Upper lobe of left lung (tissue), 4 donors: ENCODE measurements around the gene ROBO1.
"Not testable (repeated sequence)": the region's sequence is repeated elsewhere in the genome, so short reads cannot be mapped to it uniquely, and the experiment has no call there.

ENCODE experiments used
- EP300 ChIP-seq, 4 donors: sonication (generic); formaldehyde crosslinking; IDR thresholded peaks; one replicate each; pipeline ENCODE4 v1.5.1; 2017; ENCODE audit warnings: antibody characterized with exemption in 4 of 4, control low read depth in 2 of 4
- POLR2A ChIP-seq, 4 donors: fragments of 450-650 bp; IDR thresholded peaks; one replicate each; pipeline ENCODE4 v1.5.1; 2016 to 2017; ENCODE audit warnings: antibody characterized with exemption in 4 of 4, mild to moderate bottlenecking in 2 of 4
- POLR2AphosphoS5 ChIP-seq, 2 donors: sonication (generic); formaldehyde crosslinking; IDR thresholded peaks; one replicate each; pipeline ENCODE4 v1.5.1; 2017; ENCODE audit warnings: antibody characterized with exemption in 2 of 2
- TF ChIP-seq, protein P1 (sequence below), 6 experiments: fragments of 450-650 bp in 4 of 6; fragments of 200-600 bp in 2 of 6; sonication (generic) in 2 of 6; IDR thresholded peaks; one replicate each; pipeline ENCODE4 v1.5.1; 2016 to 2019; ENCODE audit warnings: antibody characterized with exemption in 6 of 6

DNA sequence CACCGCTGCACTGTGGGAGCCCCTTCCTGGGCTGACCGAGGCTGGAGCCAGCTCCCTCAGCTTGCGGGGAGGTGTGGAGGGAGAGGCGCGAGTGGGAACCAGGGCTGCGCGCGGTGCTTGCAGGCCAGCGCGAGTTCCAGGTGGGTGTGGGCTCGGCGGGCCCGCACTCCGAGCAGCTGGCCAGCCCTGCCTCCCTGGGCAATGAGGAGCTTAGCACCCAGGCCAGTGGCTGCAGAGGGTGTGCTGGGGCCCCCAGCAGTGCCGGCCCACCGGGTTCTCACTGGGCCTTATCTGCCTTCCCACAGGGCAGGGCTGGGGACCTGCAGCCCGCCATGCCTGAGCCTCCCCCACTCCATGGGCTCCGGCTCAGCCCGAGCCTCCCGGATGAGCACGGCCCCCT, 594.5 kb downstream of the ROBO1 start:
- TF ChIP-seq, protein P1, sequence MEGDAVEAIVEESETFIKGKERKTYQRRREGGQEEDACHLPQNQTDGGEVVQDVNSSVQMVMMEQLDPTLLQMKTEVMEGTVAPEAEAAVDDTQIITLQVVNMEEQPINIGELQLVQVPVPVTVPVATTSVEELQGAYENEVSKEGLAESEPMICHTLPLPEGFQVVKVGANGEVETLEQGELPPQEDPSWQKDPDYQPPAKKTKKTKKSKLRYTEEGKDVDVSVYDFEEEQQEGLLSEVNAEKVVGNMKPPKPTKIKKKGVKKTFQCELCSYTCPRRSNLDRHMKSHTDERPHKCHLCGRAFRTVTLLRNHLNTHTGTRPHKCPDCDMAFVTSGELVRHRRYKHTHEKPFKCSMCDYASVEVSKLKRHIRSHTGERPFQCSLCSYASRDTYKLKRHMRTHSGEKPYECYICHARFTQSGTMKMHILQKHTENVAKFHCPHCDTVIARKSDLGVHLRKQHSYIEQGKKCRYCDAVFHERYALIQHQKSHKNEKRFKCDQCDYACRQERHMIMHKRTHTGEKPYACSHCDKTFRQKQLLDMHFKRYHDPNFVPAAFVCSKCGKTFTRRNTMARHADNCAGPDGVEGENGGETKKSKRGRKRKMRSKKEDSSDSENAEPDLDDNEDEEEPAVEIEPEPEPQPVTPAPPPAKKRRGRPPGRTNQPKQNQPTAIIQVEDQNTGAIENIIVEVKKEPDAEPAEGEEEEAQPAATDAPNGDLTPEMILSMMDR (IDR thresholded peaks at IDR 0.05): not testable (repeated sequence)
- TF ChIP-seq POLR2A, POLR2AphosphoS5, EP300 (IDR thresholded peaks at IDR 0.05): not testable (repeated sequence)
